SKM-1 treated with dmso at 0.1 percent for 144 hours (cell line): ENCODE measurements around the gene PACS2.
"Not testable (repeated sequence)": the region's sequence is repeated elsewhere in the genome, so short reads cannot be mapped to it uniquely, and the experiment has no call there.

Experiments used
- DNase-seq: peaks from one replicate; lab custom pipeline; 2025; ENCODE audit not compliant: unreplicated experiment; lab: John Stamatoyannopoulos, UW

The PACS2 gene

GRCh38 chr14:105314287-105315200 is at the start of gene PACS2:
PACS2 (plus strand) TSS chr14:105314748; CDS start chr14:105314919, 171 bp downstream.
- peak; percentile 49 for DNase-seq

GRCh38 chr14:105267820-105268548 is 46.6 kb upstream of the PACS2 start:
- DNase-seq = no peak

DNA sequence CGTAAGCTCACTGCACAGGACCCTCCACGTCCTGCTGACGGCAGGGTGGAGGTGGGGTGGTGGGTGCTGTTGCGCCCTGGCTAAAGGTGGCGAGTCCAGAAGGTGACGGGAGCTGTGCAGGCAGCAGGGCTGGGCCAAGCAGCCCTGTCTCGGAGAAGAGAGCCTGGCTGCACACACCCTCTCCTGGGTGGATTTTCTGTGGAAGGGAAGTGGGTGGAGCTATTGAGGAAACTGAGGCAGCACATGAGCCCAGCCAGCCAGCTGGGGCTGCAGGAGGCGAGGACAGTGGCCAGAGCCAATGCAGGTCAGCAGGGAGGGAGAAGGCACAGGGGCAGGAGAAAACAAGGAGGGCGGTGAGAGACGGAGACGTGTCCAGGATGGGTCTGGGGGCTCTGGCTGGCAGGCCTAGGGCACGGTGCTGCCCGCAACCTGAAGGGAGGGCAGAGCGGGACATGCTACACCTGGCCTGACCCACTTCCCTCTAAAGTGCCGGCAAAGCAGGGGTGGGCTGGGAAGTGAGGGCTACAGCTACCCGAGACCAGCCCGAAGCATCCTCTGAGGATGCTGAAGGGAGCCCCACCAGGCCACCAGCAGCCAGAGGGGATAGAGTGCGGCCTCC is 45.7 kb upstream of the PACS2 start:
- no peak for DNase-seq

DNA sequence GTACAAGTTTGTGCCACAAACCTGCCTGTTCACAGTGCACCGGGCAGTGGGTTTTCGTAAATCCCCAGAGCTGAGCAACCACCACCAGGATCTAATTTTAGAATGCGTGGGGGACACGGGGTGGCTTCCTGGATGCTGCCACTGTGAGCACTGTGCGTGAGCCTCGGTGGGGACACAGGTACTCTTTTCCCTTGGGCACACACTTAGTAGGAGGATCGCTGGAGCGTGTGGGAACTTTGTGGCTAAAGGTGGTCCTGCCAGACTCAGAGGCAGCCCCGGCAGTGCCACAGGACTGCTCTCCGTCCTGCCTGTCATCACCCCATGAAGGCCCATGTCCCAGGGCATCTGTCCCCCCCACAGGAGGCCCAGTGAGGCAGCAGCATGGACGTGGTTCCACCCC is 45.1 kb upstream of the PACS2 start:
- no peak for DNase-seq

- DNase-seq = no peak
Observed at GRCh38 chr14:105271224-105271890, 43.2 kb upstream of the PACS2 start.

- no peak for DNase-seq
Observed at GRCh38 chr14:105272623-105273022, 41.9 kb upstream of the PACS2 start.

DNA sequence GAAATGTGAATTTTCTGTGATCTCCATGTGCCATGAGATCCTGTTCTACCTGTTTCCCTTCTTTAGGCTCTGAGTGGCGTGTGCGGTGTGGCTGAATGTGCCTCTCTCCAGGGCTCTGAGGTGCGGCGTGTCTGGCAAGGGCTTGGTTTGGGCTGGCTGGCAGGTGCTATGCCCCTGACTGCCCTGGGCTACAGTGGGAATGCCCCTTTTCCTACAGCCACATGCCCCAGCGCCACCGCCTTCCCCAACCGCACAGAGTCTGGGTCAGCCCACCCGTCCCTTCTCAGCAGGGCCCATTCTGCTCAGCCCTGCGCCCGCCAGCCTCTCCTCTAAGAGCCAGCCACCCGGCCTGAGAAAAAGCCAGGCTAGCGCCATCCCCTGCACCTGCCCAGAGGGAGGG is 41.5 kb upstream of the PACS2 start:
- no peak for DNase-seq

GRCh38 chr14:105274637-105275036 is 39.9 kb upstream of the PACS2 start:
- no peak for DNase-seq

DNA sequence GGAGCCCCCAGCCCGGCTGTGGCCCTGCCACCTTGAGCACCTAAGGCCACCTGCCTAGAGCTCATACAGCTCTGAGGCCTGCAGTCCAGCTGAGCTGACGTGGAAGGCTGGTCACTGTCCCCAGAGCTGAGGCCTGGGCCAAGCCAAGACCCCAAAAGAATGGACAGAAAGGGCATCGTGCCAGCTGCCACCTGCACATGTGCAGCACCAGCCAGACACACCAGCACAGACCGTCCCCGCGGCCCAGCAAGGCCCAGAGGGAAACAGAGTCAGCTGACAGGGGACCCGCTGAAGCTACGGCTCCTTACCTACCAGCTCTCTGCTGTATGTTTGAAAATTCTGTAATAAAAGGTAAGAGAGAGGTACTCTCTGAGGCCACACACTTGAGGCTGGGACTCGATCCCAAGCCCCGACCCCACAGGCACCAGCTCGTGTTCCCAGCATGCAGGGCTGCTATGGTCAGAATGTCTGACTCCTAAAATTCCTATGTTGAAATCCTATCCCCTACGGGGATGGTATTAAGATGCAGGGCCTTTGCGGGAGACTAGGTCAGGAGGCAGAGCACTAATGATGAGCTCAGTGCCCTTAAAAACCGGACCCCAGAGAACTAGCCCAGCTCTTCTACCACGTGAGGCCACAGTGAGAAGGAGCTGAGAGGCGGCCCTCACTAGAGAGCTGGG is 39.1 kb upstream of the PACS2 start:
- no peak for DNase-seq

- not testable (repeated sequence) for DNase-seq
Observed at GRCh38 chr14:105277448-105277847, 37.1 kb upstream of the PACS2 start.

DNA sequence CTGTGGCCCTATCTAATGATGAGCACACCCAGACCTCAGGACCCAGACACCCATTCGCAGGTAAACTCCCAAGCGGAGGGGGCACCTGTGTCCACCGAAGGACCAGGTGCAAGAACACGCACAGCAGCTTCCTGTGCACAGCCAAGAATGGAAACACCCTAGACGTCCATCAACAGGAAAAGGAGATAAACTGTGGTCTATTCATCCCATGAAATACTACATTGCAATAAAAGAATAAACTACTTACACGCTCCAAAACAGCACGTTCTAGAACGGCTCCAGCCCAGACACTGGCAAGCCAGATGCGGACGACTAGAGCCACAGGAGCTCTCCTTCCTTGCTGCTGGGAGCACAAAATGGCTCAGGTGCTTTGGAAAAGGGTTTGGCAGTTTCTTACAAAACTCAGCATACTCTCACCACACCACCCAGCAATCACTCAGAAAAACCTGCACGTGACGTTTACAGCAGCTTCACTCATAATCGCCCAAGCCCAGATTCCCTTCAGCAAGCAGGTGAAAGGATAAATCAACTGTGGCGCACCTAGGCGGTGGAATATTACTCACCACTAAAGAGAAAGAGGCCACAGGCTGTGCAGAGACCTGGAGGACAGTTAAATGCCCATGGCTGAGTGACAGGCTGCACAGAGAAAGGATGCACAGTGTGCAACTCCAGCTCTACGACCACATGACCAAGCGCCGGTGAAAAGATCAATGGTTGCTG is 34.7 kb upstream of the PACS2 start:
- no peak for DNase-seq

GRCh38 chr14:105280525-105280924 is 34.0 kb upstream of the PACS2 start:
- no peak for DNase-seq

DNA sequence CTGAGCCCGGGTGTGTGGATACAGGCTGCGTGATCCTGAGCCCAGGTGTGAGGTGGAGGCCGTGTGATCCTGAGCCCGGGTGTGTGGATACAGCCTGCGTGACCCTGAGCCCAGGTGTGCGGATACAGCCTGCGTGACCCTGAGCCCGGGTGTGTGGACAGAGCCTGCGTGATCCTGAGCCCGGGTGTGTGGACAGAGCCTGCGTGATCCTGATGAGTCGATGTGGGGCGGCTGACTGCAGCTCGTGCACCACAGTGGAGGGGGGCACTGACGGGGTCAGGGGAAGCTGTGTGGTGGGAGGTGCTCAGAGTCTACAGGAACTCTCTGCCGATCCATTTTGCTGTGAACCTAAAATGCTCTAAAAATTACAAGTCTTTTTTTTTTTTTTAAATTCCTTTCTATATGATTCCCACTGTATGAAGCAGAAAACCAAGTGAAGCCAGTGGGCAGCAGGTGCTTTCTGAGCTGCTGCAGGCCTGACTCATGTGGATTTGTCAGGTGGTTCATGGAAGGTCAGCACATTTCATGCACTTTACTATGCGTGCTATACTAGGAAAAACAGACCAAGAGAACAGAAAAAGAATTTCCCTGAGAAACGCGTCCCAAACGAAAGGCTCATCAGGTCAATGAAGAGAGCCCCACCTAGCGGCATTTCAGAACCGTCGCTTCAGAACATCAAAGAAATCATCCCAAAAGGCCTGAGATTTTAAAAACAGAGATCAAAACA is 33.0 kb upstream of the PACS2 start:
- DNase-seq = no peak

DNA sequence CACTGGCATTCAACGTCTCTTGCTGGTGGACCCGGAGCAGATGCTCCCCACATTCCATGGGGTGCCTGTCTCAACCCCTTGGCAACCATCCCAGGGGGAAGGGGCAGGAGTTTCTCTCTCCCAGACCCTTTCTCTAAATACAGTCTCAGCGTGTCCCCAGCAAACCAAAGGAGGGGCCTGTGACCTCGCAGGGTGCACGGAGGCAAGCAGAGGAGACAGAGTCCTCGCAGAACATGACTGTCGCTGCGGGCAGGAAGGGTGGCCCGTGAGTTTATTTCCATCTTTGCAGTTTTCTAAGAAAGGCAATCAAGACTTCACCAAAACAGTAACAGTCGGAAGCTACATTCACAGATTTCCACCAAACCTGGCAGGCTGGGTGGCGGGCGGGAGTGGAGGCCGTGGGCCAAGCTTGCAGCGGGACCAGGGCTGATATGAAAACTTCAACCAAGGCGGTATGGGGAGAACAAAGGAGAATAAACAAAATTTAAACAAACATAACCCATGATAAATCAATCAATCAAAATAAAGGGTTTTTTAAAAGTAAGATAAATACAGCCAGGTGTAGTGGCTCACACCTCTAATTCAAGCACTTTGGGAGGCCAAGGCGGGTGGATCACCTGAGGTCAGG is 32.3 kb upstream of the PACS2 start:
- DNase-seq = no peak

DNA sequence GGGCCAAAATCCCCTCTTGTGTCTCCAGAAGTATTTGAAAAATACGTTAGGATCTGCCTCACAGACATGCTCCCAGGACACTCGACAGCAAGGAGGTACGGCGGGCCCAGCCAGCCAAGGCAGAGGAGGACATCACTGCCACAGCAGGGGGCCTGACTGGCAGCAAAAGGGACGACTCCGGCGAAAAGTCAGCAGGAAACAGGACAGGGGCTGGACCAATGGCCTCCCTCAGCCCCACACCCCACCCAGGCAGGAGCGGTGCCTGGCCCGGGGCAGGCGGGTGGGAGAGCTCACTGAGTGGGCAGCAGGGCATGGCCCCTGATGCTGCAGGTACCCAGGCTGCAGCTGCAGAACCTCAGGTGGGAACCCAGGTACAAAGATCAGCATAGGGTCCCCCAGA is 31.5 kb upstream of the PACS2 start:
- DNase-seq = no peak

DNA sequence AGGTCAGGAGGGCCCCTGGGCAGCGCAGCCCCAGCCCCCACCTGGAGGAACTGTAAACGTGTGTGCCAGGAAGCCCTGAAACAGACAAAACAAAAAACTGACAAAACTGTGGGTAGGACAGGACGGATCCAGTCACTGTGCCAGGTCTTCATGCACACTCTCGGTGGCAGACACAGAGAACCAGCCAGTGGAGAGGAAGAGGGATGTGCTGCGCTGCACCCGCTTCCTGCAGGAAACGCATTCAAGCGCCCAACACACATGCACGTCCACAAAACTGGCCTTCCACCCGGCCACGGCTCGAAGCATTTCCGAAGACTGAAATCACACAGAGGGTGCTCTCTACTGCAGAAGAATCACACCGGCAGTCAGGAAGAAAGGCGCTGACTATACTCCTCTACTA is 30.6 kb upstream of the PACS2 start:
- DNase-seq = no peak

GRCh38 chr14:105285174-105285573 is 29.4 kb upstream of the PACS2 start:
- DNase-seq = no peak

GRCh38 chr14:105286759-105287144 is 27.8 kb upstream of the PACS2 start:
- DNase-seq = no peak
